B cell (primary cell): ENCODE measurements around the gene IGFN1. TPM values are rescaled to one million over a fixed set of nuclear protein-coding genes. Genes with fewer than 3 reads are reported as not detected.

Experiments
- ATAC-seq: fragments of 200-7000 bp; cut with Tn5 transposase; one replicate; pipeline ENCODE4 v1.10.0; 2021; ENCODE audit warnings: low read depth, mild to moderate bottlenecking, moderate number of reproducible peaks, moderate library complexity
- CTCF ChIA-PET: fragments of 350-600 bp; sonication (Branson Sonifier 250); formaldehyde crosslinking; loops from one replicate; lab custom pipeline; 2021; ENCODE audit warnings: antibody characterized with exemption, inconsistent platforms; lab: Charles Lee
- POLR2A ChIA-PET: fragments of 350-600 bp; sonication (Branson Sonifier 250); formaldehyde crosslinking; loops from one replicate; lab custom pipeline; 2021; ENCODE audit warnings: antibody characterized with exemption; lab: Charles Lee
- DNase-seq: peaks from one replicate; pipeline ENCODE4 v3.0.0; 2013
- H2AFZ ChIP-seq: 2 replicates; pipeline ENCODE4 v1.6.1; 2012; ENCODE audit warnings: mild to moderate bottlenecking, low read depth, low read length; ENCODE audit not compliant: insufficient read depth, poor library complexity, severe bottlenecking
- H3K27ac ChIP-seq, 2 donors: 1 replicate in 1 of 2; 2 replicates in 1 of 2; pipeline ENCODE4 v1.5.1; 2012 to 2013; ENCODE audit warnings: low read length in 2 of 2, mild to moderate bottlenecking in 2 of 2, moderate library complexity in 1 of 2
- H3K27me3 ChIP-seq, 4 experiments: fragments of 200-600 bp in 1 of 4; sonication (generic) in 1 of 4; replicated peaks in 1 of 4; 1 replicate in 2 of 4; 2 replicates in 2 of 4; pipeline versions ENCODE4 v1.6.1 to v1.7.0; 2013 to 2016; ENCODE audit warnings: low read length in 3 of 4, mild to moderate bottlenecking in 2 of 4, mixed read lengths in 1 of 4, moderate library complexity in 1 of 4; ENCODE audit not compliant: insufficient read depth in 4 of 4, control insufficient read depth in 3 of 4; ENCODE audit errors: control extremely low read depth in 1 of 4
- H3K36me3 ChIP-seq, 2 experiments: replicated peaks in 1 of 2; 1 replicate in 1 of 2; 2 replicates in 1 of 2; pipeline versions ENCODE4 v1.6.1 to v1.7.1; 2013; ENCODE audit warnings: low read length in 1 of 2; ENCODE audit not compliant: insufficient read depth in 2 of 2, control insufficient read depth in 1 of 2; ENCODE audit errors: control extremely low read depth in 1 of 2, extremely low read depth in 1 of 2
- H3K4me1 ChIP-seq, 2 donors: fragments of 200-600 bp in 1 of 2; sonication (generic) in 1 of 2; 1 replicate in 1 of 2; 2 replicates in 1 of 2; pipeline versions ENCODE4 v1.5.1 to v1.6.1; 2013 to 2017; ENCODE audit warnings: low read length in 2 of 2; ENCODE audit not compliant: control insufficient read depth in 2 of 2, insufficient read depth in 2 of 2
- H3K4me2 ChIP-seq: replicated peaks from 2 replicates; pipeline ENCODE3; 2012; ENCODE audit warnings: mild to moderate bottlenecking, low read depth, low read length; ENCODE audit not compliant: poor library complexity, severe bottlenecking
- H3K4me3 ChIP-seq, 5 experiments: fragments of 200-600 bp in 1 of 5; sonication (generic) in 1 of 5; 1 replicate in 3 of 5; 2 replicates in 2 of 5; pipeline versions ENCODE4 v1.5.1 to v1.7.0; 2011 to 2016; ENCODE audit warnings: low read length in 4 of 5, mild to moderate bottlenecking in 4 of 5, low read depth in 2 of 5, control low read depth in 1 of 5, moderate library complexity in 1 of 5; ENCODE audit not compliant: insufficient read depth in 1 of 5; ENCODE audit errors: control extremely low read depth in 1 of 5, extremely low read depth in 1 of 5
- H3K79me2 ChIP-seq: fragments of 200-600 bp; sonication (generic); one replicate; pipeline ENCODE4 v1.6.0; 2016; ENCODE audit warnings: low read length; ENCODE audit not compliant: control insufficient read depth, insufficient read depth
- H3K9ac ChIP-seq: fragments of 200-600 bp; sonication (generic); 2 replicates; pipeline ENCODE4 v1.6.1; 2017; ENCODE audit warnings: mild to moderate bottlenecking, low read length, moderate library complexity
- H3K9me3 ChIP-seq, 3 donors: one replicate each; pipeline versions ENCODE4 v1.6.1 to v1.7.1; 2013; ENCODE audit warnings: low read length in 2 of 3; ENCODE audit not compliant: control insufficient read depth in 2 of 3, insufficient read depth in 1 of 3; ENCODE audit errors: control extremely low read depth in 1 of 3
- H4K20me1 ChIP-seq: 2 replicates; pipeline ENCODE4 v1.6.0; 2012; ENCODE audit warnings: mild to moderate bottlenecking, low read length; ENCODE audit not compliant: insufficient read depth, control insufficient read depth, poor library complexity, severe bottlenecking
- H3K27ac Mint-ChIP-seq: one replicate; pipeline ENCODE4 v1.8.0; 2021; ENCODE audit warnings: mixed read lengths
- H3K27me3 Mint-ChIP-seq: one replicate; pipeline ENCODE4 v1.8.0; 2021; ENCODE audit warnings: mixed read lengths
- H3K4me1 Mint-ChIP-seq: one replicate; pipeline ENCODE4 v1.8.0; 2021; ENCODE audit warnings: mixed read lengths
- H3K4me3 Mint-ChIP-seq: one replicate; pipeline ENCODE4 v1.8.0; 2021; ENCODE audit warnings: mixed read lengths
- H3K9me3 Mint-ChIP-seq: one replicate; pipeline ENCODE4 v1.8.0; 2022; ENCODE audit warnings: mixed read lengths; ENCODE audit not compliant: insufficient read depth
- EZH2 ChIP-seq: IDR thresholded peaks from 2 replicates; pipeline ENCODE4 v1.6.1; 2012; ENCODE audit warnings: borderline replicate concordance, low read depth, mild to moderate bottlenecking, moderate library complexity, low read length; ENCODE audit not compliant: insufficient read depth, poor library complexity, severe bottlenecking
- WGBS: methylation state at CpG from one replicate; pipeline ENCODE4 v1.1.5; 2013; ENCODE audit warnings: missing lambda C conversion rate; ENCODE audit not compliant: insufficient coverage; 5-methylcytosine and 5-hydroxymethylcytosine counted together
- intact Hi-C: fragments of 100-400 bp; cut with micrococcal nuclease; formaldehyde crosslinking; loops from one replicate; pipeline ENCODE4 v1.10.0; 2022
- polyA plus RNA-seq: library from polyadenylated mRNA; depleted of rRNA; stranded (reverse); fragments of >200 nt; gene quantifications from 2 replicates; pipeline ENCODE4 v1.2.3, GENCODE V29; 2012
- total RNA-seq, 2 donors: library from RNA; stranded (reverse); fragments of 120-200 nt in 1 of 2; gene quantifications; 1 replicate in 1 of 2; 2 replicates in 1 of 2; pipeline versions ENCODE4 v1.2.3 to v1.2.4, GENCODE V29; 2013 to 2022
- TF ChIP-seq, protein P1 (sequence below): fragments of 200-600 bp; IDR thresholded peaks from one replicate; pipeline ENCODE4 v1.8.0; 2022; ENCODE audit warnings: antibody characterized with exemption, mild to moderate bottlenecking

The IGFN1 gene
- total and polyA plus RNA-seq, 2 donors (not counting 1 experiment from before 2014, with no cell fraction given): not detected

DNA sequence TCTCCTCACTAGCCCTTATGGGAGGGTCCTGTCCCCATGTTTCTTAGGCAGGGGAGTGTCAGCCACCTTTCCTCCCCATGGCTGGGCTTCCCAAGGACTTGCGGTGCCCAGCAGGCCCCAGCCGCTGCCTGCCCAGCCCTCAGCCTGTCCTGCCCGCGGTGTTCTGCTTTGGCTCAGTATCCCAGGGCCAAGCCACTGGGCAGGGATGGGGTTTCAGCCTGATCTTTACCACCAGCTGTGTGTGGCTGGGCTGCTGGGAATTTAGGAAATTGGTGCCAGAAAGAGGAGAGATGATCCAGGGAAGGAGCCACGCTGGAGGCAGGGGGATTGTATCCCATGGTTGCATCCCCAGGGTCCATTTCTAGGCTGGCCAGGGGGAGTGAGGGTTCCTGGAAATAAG lies 6.9 kb upstream of the IGFN1 start:
- intact Hi-C loops: no loop called here
- H4K20me1 ChIP-seq: no peaks in the 10 kb centered on the region
- peaks cover 0 to 13% (median 2%) of the 10 kb centered on the region in 4 experiments for H3K27me3 ChIP-seq
- no peaks in the 10 kb centered on the region for H3K4me1 Mint-ChIP-seq
- no peak overlapping the region for H3K4me3 ChIP-seq
- no peak for TF ChIP-seq EZH2
- TF ChIP-seq, protein P1, sequence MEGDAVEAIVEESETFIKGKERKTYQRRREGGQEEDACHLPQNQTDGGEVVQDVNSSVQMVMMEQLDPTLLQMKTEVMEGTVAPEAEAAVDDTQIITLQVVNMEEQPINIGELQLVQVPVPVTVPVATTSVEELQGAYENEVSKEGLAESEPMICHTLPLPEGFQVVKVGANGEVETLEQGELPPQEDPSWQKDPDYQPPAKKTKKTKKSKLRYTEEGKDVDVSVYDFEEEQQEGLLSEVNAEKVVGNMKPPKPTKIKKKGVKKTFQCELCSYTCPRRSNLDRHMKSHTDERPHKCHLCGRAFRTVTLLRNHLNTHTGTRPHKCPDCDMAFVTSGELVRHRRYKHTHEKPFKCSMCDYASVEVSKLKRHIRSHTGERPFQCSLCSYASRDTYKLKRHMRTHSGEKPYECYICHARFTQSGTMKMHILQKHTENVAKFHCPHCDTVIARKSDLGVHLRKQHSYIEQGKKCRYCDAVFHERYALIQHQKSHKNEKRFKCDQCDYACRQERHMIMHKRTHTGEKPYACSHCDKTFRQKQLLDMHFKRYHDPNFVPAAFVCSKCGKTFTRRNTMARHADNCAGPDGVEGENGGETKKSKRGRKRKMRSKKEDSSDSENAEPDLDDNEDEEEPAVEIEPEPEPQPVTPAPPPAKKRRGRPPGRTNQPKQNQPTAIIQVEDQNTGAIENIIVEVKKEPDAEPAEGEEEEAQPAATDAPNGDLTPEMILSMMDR: no peak
- H3K27ac ChIP-seq: no peak overlapping the region
- 93% methylated on average over 4 of the region's 5 CpGs for WGBS
- no peaks in the 10 kb centered on the region for H3K4me1 ChIP-seq
- H3K9ac ChIP-seq: no peak overlapping the region
- no peaks in the 10 kb centered on the region for H3K79me2 ChIP-seq
- ATAC-seq (no peak), DNase-seq (no peak)
- CTCF ChIA-PET: no interaction called here
- H3K4me2 ChIP-seq: no peak overlapping the region
- no peaks in the 10 kb centered on the region for H3K36me3 ChIP-seq
- no peak overlapping the region for H3K4me3 Mint-ChIP-seq
- POLR2A ChIA-PET: no interaction called here
- peaks cover under 1 to 4% (median 4%) of the 10 kb centered on the region in 3 donors for H3K9me3 ChIP-seq
- H3K27ac Mint-ChIP-seq: no peak overlapping the region
- H2AFZ ChIP-seq: no peak overlapping the region
- peaks cover 55% of the 10 kb centered on the region for H3K27me3 Mint-ChIP-seq
- peaks cover 2% of the 10 kb centered on the region for H3K9me3 Mint-ChIP-seq

DNA sequence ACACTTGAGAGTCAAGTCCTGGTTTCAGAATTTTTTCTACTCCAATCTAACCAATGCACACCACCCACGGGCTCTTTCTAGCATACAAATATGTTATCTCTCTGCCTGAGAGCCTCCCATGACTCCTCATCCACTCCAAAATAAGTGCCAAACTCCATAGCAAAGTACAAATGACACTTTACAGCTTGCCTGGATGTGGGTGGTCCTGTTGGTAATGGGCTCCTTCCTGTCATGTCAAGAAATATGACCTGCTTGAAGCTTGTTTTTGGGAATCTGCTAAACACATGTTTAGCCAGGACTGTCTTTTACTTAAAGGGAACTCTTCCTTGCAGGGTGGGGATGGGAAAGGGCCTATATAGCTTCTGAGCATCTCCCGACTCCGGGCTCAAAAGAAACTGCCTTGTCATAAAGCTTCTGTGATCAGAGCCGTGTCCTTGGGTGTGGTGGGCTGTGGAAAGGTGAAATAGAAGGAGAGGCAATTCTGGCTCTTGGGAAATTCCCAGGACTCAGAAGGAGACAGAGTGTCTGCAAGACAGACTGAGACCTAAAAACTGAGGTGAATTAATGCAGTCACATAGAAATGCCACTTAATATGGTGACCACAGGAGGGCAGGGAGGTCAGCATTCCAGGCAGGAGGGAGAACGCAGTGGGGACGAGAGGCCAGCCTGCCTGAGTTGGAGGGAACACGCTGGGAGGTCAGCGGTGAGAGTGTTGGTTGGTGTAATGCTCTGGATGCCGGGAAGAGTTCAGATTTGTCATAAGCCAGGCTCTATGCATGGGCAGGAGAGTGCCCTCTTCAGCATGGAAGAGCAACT lies 6.1 kb upstream of the IGFN1 start:
- H3K27ac Mint-ChIP-seq: no peak overlapping the region
- H3K27me3 Mint-ChIP-seq: peaks cover 55% of the 10 kb centered on the region
- ATAC-seq (no peak), DNase-seq (no peak)
- H3K27me3 ChIP-seq: peaks cover 0 to 10% (median 0%) of the 10 kb centered on the region in 4 experiments
- H3K9me3 ChIP-seq: no peaks in the 10 kb centered on the region
- no peaks in the 10 kb centered on the region for H3K79me2 ChIP-seq
- no peak overlapping the region for H3K27ac ChIP-seq
- H3K4me1 Mint-ChIP-seq: no peaks in the 10 kb centered on the region
- intact Hi-C loops: no loop called here
- TF ChIP-seq, protein P1: no peak
- TF ChIP-seq EZH2: no peak
- WGBS: 87% methylated on average over 8 of the region's 9 CpGs
- ChIA-PET POLR2A (no interaction called here), CTCF (no interaction called here)
- no peaks in the 10 kb centered on the region for H4K20me1 ChIP-seq
- H3K9me3 Mint-ChIP-seq: no peaks in the 10 kb centered on the region
- no peaks in the 10 kb centered on the region for H3K36me3 ChIP-seq
- no peak overlapping the region for H3K4me2 ChIP-seq
- H3K4me1 ChIP-seq: no peaks in the 10 kb centered on the region
- H3K4me3 ChIP-seq: no peak overlapping the region
- no peak overlapping the region for H2AFZ ChIP-seq
- no peak overlapping the region for H3K9ac ChIP-seq
- no peak overlapping the region for H3K4me3 Mint-ChIP-seq
